GM12878 (cell line): ENCODE data around the gene ITGA11. TPM values are rescaled to one million over a fixed set of nuclear protein-coding genes. Genes with fewer than 3 reads are reported as not detected.

Experiments used
- ATAC-seq: fragments of 200-7000 bp; cut with Tn5 transposase; 3 replicates; pipeline ENCODE4 v1.9.1; 2020; ENCODE audit warnings: mild to moderate bottlenecking, moderate library complexity
- BruUV-seq: library from RNA; stranded (reverse); fragments of 400-500 nt; replicated peaks from 2 replicates; lab custom pipeline; 2021; lab: Mats Ljungman, UMichigan
- CTCF ChIA-PET: fragments of 300-600 bp; sonication (Branson Sonifier 250); formaldehyde crosslinking; extraction: SDS; loops from one replicate; lab custom pipeline; 2021; ENCODE audit warnings: inconsistent platforms; lab: Yijun Ruan, JAX
- POLR2A ChIA-PET: fragments of 350-600 bp; formaldehyde crosslinking; extraction: SDS; loops from one replicate; lab custom pipeline; 2021; ENCODE audit warnings: inconsistent platforms; lab: Charles Lee
- RAD21 ChIA-PET: fragments of 300-600 bp; sonication (Branson Sonifier 250); formaldehyde crosslinking; loops from one replicate; lab custom pipeline; 2023; ENCODE audit warnings: antibody characterized with exemption; ENCODE audit not compliant: unreplicated experiment; lab: Charles Lee
- SMC1A ChIA-PET: fragments of 300-600 bp; sonication (Branson Sonifier 250); formaldehyde crosslinking; loops from one replicate; lab custom pipeline; 2023; ENCODE audit not compliant: unreplicated experiment, uncharacterized antibody; lab: Charles Lee
- DNase-seq: peaks from one replicate; pipeline ENCODE4 v3.0.0-alpha.2; 2011; ENCODE audit warnings: low read depth, low spot score
- FAIRE-seq: peaks from 3 replicates; lab custom pipeline; 2011; peaks lifted over from hg19 to GRCh38; lab: Jason Lieb, UNC
- H2AFZ ChIP-seq: 2 replicates; pipeline ENCODE4 v1.6.0; 2011; ENCODE audit warnings: low read depth, low read length, control low read depth; ENCODE audit not compliant: control insufficient read depth
- H3K27ac ChIP-seq: 2 replicates; pipeline ENCODE4 v1.5.1; 2011; ENCODE audit warnings: control low read depth; ENCODE audit not compliant: control insufficient read depth, insufficient read depth
- H3K27me3 ChIP-seq, 2 experiments: replicated peaks in 1 of 2; 2 replicates each; pipeline versions ENCODE4 v1.6.0 to v1.6.1; 2011; ENCODE audit warnings: low read length in 1 of 2; ENCODE audit not compliant: control insufficient read depth in 2 of 2, insufficient read depth in 2 of 2
- H3K36me3 ChIP-seq, 2 experiments: 2 replicates each; pipeline ENCODE4 v1.5.1; 2011; ENCODE audit warnings: low read length in 1 of 2; ENCODE audit not compliant: control insufficient read depth in 2 of 2, insufficient read depth in 2 of 2
- H3K4me1 ChIP-seq: 2 replicates; pipeline ENCODE4 v1.6.1; 2011; ENCODE audit warnings: mild to moderate bottlenecking, low read length, moderate library complexity, mixed read lengths; ENCODE audit not compliant: control insufficient read depth, insufficient read depth
- H3K4me2 ChIP-seq: 2 replicates; pipeline ENCODE4 v1.6.0; 2011; ENCODE audit warnings: control low read depth; ENCODE audit not compliant: control insufficient read depth, insufficient read depth
- H3K4me3 ChIP-seq: fragments of 200-600 bp; sonication (generic); 2 replicates; pipeline ENCODE4 v1.5.1; 2016
- H3K79me2 ChIP-seq: 2 replicates; pipeline ENCODE4 v1.6.0; 2011; ENCODE audit warnings: low read length; ENCODE audit not compliant: control insufficient read depth, insufficient read depth
- H3K9ac ChIP-seq: 2 replicates; pipeline ENCODE4 v1.8.0; 2011; ENCODE audit warnings: low read length, control low read depth, mixed read lengths; ENCODE audit not compliant: control insufficient read depth, insufficient read depth
- H3K9me3 ChIP-seq: replicated peaks from 3 replicates; pipeline ENCODE4 v1.5.1; 2011; ENCODE audit warnings: mild to moderate bottlenecking, low read length; ENCODE audit not compliant: control insufficient read depth, insufficient read depth
- H4K20me1 ChIP-seq: 2 replicates; pipeline ENCODE4 v1.6.0; 2011; ENCODE audit not compliant: control insufficient read depth, insufficient read depth
- CBX3 ChIP-seq: fragments of 200-600 bp; sonication (generic); IDR thresholded peaks from 2 replicates; pipeline ENCODE4 v1.6.1; 2016; ENCODE audit warnings: low read depth, borderline replicate concordance
- PAX8 ChIP-seq: fragments of 450-650 bp; IDR thresholded peaks from 2 replicates; pipeline ENCODE4 v1.6.1; 2017; ENCODE audit warnings: mild to moderate bottlenecking, moderate library complexity
- POLR2A ChIP-seq: IDR thresholded peaks from 2 replicates; pipeline ENCODE4 v1.6.1; 2011; ENCODE audit warnings: low read depth, mild to moderate bottlenecking, low read length
- WGBS: methylation state at CpG from one replicate; pipeline ENCODE4 v1.1.6; 2016; ENCODE audit warnings: low lambda C conversion rate; ENCODE audit not compliant: insufficient replicate concordance, insufficient coverage; ENCODE audit errors: missing lambda C conversion rate; 5-methylcytosine and 5-hydroxymethylcytosine counted together
- in situ Hi-C: fragments of 300-500 bp; cut with MboI; formaldehyde crosslinking; loops from 9 replicates; pipeline ENCODE4 v1.14.3; 2018; ENCODE audit warnings: mixed read lengths
- intact Hi-C: fragments of 100-400 bp; cut with micrococcal nuclease; formaldehyde crosslinking; loops from one replicate; pipeline ENCODE4 v1.14.2; 2022; ENCODE audit not compliant: unreplicated experiment
- polyA plus RNA-seq, 11 experiments: library from polyadenylated mRNA; depleted of rRNA in 4 of 11; unstranded in 6 of 11; stranded (reverse) in 5 of 11; fragments of >200 nt; fragmentation: Nextera tagmentation in 4 of 11; fragmentation: Illumina TruSeq in 1 of 11; extraction: Ambion mirVana in 4 of 11; extraction: Trizol in 1 of 11; gene quantifications; 1 replicate in 1 of 11; 2 replicates in 10 of 11; pipeline versions ENCODE4 v1.2.1 to v1.2.3, GENCODE V29; 2011 to 2016; ENCODE audit warnings: inconsistent platforms in 2 of 11, missing spikeins in 2 of 11, low read depth in 1 of 11
- total RNA-seq, 4 experiments: library from RNA; depleted of rRNA in 3 of 4; stranded (reverse); fragments of >200 nt in 3 of 4; fragmentation: Illumina TruSeq in 1 of 4; extraction: Trizol in 1 of 4; gene quantifications; 2 replicates each; pipeline versions ENCODE4 v1.2.1 to v1.2.3, GENCODE V29; 2013 to 2021
- TF ChIP-seq, protein P1 (sequence below): IDR thresholded peaks from 2 replicates; pipeline ENCODE4 v1.6.1; 2012; ENCODE audit warnings: low read depth, low read length, improper control_type of control experiment
- TF ChIP-seq, protein P2 (sequence below): fragments of 450-650 bp; IDR thresholded peaks from 2 replicates; pipeline ENCODE4 v1.6.1; 2017; ENCODE audit warnings: borderline replicate concordance
- TF ChIP-seq, protein P3 (sequence below): fragments of 450-650 bp; formaldehyde crosslinking; IDR thresholded peaks from 2 replicates; pipeline ENCODE4 v1.5.0; 2022; ENCODE audit warnings: mild to moderate bottlenecking, missing genetic modification characterization
- TF ChIP-seq, protein P4 (sequence below): IDR thresholded peaks from 2 replicates; pipeline ENCODE4 v1.6.1; 2012; ENCODE audit warnings: low read depth, low read length, improper control_type of control experiment
- TF ChIP-seq, protein P5 (sequence below): fragments of 450-650 bp; IDR thresholded peaks from 2 replicates; pipeline ENCODE4 v1.6.1; 2017; ENCODE audit warnings: mild to moderate bottlenecking, moderate library complexity

The ITGA11 gene
- total and polyA plus RNA-seq, 10 of the 15 experiments (the other 5 are each of a cell fraction or from before 2014, with no cell fraction given), result under 0.01 to 0.36 (median 0.13) TPM; not detected in 1

DNA sequence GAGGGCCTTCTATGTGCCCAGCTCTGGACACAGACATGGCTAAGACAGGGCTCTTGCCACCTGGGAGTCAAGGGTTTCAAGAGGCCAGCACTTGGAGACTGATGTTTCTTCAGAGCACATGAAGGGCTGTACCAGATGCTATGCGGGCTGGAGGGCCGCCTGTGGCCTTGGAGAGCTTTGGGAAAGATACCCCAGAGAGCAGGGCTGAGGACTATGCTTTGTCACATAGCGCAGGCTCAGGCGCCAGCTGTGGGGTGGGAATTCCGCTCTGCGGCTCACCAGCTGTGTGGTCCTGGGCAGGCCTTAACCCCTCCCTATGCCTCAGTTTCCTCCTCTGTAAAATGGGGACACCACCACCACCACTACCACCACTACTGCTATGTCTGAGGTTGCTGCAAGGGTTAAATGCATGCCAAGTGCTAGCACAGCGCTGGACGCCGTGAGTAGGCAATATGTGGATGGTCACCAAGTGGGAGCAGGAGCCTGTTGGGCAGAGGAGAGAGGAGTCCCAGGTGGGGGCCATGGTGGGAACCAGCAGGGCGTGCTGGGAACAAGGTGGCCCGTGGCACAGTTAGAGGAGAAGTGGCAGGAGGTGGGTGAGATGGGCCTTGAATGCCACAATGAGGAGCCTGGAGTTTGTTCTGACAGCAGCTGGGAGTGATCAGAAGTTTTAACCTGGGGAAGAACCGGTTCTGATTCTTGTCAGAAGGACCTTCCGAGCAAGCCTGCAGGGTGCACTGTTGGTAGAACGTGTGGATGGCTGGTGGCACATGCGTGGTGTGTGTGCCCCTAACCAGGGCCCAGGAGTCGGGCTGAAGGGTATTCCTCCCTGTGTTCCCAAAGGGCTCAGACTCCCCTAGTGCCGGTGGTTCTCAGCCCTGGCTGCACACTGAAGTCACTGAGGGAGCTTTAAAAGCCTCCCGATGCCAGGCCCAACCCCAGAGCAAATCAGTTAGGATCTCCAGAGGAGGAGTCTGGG is 112.7 kb downstream of the ITGA11 start:
- in situ Hi-C loops, result no loop called here
- FAIRE-seq, result no peak
- no peaks in the 10 kb centered on the region; a peak in 2 of 4 replicates for H3K27me3 ChIP-seq

More for the DNA sequence above, 112.7 kb downstream of the ITGA11 start:
- ChIA-PET SMC1A (no interaction called here), POLR2A (no interaction called here), RAD21 (no interaction called here), CTCF (no interaction called here)
- BruUV-seq, result no TSS peak
- no peaks in the 10 kb centered on the region for H3K36me3 ChIP-seq
- H2AFZ ChIP-seq, result no peak overlapping the region
- H3K9ac ChIP-seq, result no peak overlapping the region
- H3K9me3 ChIP-seq, result no peaks in the 10 kb centered on the region
- H4K20me1 ChIP-seq, result no peaks in the 10 kb centered on the region
- no peak overlapping the region for H3K27ac ChIP-seq
- H3K4me2 ChIP-seq, result no peak overlapping the region
- H3K4me1 ChIP-seq, result no peaks in the 10 kb centered on the region
- TF ChIP-seq, protein P1, sequence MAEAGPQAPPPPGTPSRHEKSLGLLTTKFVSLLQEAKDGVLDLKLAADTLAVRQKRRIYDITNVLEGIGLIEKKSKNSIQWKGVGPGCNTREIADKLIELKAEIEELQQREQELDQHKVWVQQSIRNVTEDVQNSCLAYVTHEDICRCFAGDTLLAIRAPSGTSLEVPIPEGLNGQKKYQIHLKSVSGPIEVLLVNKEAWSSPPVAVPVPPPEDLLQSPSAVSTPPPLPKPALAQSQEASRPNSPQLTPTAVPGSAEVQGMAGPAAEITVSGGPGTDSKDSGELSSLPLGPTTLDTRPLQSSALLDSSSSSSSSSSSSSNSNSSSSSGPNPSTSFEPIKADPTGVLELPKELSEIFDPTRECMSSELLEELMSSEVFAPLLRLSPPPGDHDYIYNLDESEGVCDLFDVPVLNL, result no peak
- TF ChIP-seq CBX3, result no peak
- TF ChIP-seq PAX8, result no peak
- TF ChIP-seq, protein P2, sequence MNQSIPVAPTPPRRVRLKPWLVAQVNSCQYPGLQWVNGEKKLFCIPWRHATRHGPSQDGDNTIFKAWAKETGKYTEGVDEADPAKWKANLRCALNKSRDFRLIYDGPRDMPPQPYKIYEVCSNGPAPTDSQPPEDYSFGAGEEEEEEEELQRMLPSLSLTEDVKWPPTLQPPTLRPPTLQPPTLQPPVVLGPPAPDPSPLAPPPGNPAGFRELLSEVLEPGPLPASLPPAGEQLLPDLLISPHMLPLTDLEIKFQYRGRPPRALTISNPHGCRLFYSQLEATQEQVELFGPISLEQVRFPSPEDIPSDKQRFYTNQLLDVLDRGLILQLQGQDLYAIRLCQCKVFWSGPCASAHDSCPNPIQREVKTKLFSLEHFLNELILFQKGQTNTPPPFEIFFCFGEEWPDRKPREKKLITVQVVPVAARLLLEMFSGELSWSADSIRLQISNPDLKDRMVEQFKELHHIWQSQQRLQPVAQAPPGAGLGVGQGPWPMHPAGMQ, result no peak
- TF ChIP-seq, protein P3, sequence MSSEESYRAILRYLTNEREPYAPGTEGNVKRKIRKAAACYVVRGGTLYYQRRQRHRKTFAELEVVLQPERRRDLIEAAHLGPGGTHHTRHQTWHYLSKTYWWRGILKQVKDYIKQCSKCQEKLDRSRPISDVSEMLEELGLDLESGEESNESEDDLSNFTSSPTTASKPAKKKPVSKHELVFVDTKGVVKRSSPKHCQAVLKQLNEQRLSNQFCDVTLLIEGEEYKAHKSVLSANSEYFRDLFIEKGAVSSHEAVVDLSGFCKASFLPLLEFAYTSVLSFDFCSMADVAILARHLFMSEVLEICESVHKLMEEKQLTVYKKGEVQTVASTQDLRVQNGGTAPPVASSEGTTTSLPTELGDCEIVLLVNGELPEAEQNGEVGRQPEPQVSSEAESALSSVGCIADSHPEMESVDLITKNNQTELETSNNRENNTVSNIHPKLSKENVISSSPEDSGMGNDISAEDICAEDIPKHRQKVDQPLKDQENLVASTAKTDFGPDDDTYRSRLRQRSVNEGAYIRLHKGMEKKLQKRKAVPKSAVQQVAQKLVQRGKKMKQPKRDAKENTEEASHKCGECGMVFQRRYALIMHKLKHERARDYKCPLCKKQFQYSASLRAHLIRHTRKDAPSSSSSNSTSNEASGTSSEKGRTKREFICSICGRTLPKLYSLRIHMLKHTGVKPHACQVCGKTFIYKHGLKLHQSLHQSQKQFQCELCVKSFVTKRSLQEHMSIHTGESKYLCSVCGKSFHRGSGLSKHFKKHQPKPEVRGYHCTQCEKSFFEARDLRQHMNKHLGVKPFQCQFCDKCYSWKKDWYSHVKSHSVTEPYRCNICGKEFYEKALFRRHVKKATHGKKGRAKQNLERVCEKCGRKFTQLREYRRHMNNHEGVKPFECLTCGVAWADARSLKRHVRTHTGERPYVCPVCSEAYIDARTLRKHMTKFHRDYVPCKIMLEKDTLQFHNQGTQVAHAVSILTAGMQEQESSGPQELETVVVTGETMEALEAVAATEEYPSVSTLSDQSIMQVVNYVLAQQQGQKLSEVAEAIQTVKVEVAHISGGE (CRISPR knock-in tag), result no peak
- TF ChIP-seq, protein P4, sequence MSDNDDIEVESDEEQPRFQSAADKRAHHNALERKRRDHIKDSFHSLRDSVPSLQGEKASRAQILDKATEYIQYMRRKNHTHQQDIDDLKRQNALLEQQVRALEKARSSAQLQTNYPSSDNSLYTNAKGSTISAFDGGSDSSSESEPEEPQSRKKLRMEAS, result no peak
- TF ChIP-seq, protein P5, sequence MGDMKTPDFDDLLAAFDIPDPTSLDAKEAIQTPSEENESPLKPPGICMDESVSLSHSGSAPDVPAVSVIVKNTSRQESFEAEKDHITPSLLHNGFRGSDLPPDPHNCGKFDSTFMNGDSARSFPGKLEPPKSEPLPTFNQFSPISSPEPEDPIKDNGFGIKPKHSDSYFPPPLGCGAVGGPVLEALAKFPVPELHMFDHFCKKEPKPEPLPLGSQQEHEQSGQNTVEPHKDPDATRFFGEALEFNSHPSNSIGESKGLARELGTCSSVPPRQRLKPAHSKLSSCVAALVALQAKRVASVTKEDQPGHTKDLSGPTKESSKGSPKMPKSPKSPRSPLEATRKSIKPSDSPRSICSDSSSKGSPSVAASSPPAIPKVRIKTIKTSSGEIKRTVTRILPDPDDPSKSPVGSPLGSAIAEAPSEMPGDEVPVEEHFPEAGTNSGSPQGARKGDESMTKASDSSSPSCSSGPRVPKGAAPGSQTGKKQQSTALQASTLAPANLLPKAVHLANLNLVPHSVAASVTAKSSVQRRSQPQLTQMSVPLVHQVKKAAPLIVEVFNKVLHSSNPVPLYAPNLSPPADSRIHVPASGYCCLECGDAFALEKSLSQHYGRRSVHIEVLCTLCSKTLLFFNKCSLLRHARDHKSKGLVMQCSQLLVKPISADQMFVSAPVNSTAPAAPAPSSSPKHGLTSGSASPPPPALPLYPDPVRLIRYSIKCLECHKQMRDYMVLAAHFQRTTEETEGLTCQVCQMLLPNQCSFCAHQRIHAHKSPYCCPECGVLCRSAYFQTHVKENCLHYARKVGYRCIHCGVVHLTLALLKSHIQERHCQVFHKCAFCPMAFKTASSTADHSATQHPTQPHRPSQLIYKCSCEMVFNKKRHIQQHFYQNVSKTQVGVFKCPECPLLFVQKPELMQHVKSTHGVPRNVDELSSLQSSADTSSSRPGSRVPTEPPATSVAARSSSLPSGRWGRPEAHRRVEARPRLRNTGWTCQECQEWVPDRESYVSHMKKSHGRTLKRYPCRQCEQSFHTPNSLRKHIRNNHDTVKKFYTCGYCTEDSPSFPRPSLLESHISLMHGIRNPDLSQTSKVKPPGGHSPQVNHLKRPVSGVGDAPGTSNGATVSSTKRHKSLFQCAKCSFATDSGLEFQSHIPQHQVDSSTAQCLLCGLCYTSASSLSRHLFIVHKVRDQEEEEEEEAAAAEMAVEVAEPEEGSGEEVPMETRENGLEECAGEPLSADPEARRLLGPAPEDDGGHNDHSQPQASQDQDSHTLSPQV, result no peak
- TF ChIP-seq POLR2A, result no peak
- ATAC-seq (no peak), DNase-seq (no peak)
- intact Hi-C loops, result no loop called here
- no peak overlapping the region for H3K4me3 ChIP-seq
- no peaks in the 10 kb centered on the region for H3K79me2 ChIP-seq
- WGBS, result 30% methylated on average over 16 of the region's 18 CpGs
